Activated CD8-positive, alpha-beta memory T cell treated with anti-CD3 and anti-CD28 coated beads for 48 hours (primary cell): Measurements from ENCODE around the gene ZNF397.
"Not testable (repeated sequence)": the region's sequence is repeated elsewhere in the genome, so short reads cannot be mapped to it uniquely, and the experiment has no call there.

Experiments
- DNase-seq, 3 experiments: peaks; one replicate each; pipeline ENCODE4 v3.0.0-alpha.2; 2020; ENCODE audit warnings: low read depth in 2 of 3, low spot score in 2 of 3

ZNF397 gene

GRCh38 chr18:35240664-35241447, at the start of gene ZNF397:
Gene ZNF397, plus strand, starts transcription at chr18:35241034. Its CDS starts 1,437 bp downstream, at chr18:35242471.
- DNase-seq, result peak; percentile 84 to 88 (median 87)

- DNase-seq, result no peak
These were observed 49.2 kb upstream of the ZNF397 start for GRCh38 chr18:35191698-35192025.

DNA sequence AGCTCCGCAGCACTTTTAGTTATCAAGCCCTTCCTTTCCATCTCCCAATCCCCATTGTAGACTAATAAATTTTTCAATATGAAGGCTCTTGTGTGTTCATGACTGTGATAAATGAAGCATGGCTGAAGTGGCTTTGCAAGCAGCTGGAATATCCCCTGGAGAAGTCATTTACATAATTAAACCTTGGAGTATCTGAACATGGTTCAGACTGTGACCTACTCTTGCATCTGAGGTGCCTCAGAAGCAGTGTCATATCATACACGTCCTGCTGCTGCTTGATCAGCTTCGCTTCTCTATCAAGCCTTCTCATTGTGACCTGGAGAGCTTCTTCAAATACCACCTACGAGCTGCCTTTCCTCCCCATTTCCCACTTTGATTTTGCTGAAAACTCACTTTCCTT, 48.4 kb upstream of the ZNF397 start:
- DNase-seq, result no peak

- no peak for DNase-seq
These were observed 47.5 kb upstream of the ZNF397 start for GRCh38 chr18:35193316-35193715.

DNA sequence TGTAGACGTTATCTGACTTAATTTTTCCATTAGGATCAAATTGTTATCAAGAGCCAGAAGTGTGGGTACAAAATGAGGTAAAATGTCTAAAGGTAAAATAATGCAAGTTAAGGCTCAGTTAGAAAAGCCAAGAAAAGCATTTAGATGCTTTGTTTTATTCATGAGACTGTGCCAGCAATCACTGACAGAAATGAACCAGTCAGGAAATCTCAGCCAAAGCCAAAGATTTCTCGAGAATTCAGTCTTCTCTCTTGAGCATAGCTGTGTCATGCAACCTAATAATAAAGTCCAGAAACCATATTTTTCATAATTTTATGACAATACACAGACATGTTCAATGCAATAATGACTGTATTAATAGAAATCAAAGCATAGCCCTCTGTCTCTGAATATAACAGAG, 43.5 kb upstream of the ZNF397 start:
- no peak for DNase-seq

- no peak for DNase-seq
These were observed 39.4 kb upstream of the ZNF397 start for GRCh38 chr18:35201256-35201931.

DNA sequence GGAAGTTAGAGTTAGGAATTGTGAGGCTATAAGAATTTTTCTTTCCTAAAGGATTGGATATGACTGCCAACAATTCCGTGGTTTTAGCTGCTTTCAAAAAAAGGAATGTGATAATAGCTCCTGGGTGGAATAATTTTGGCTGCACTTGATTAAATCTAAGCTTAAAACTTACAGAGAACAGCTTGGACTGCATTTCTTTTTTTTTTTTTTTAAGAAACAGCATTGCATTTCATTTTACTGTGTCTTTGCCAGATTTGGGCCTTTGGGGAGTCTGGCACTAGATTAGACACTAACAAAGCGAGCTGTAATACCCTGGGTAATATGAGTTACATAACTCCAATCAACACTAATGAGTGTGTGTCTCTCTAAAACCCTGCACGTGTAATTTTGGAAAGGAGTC, 37.8 kb upstream of the ZNF397 start:
- no peak for DNase-seq

- DNase-seq, result no peak
These were observed 35.6 kb upstream of the ZNF397 start for GRCh38 chr18:35205199-35205712.

DNA sequence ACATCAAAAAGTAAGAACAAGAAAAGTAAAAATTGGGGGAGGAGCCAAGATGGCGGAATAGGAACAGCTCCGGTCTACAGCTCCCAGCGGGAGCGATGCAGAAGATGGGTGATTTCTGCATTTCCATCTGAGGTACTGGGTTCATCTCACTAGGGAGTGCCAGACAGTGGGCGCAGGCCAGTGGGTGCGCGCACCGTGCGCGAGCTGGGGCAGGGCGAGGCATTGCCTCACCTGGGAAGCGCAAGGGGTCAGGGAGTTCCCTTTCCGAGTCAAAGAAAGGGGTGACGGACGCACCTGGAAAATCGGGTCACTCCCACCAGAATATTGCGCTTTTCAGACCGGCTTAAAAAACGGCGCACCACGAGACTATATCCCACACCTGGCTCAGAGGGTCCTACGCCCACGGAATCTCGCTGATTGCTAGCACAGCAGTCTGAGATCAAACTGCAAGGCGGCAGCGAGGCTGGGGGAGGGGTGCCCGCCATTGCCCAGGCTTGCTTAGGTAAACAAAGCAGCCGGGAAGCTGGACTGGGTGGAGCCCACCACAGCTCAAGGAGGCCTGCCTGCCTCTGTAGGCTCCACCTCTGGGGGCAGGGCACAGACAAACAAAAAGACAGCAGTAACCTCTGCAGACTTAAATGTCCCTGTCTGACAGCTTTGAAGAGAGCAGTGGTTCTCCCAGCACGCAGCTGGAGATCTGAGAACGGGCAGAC, 34.9 kb upstream of the ZNF397 start:
- DNase-seq, result not testable (repeated sequence)

DNA sequence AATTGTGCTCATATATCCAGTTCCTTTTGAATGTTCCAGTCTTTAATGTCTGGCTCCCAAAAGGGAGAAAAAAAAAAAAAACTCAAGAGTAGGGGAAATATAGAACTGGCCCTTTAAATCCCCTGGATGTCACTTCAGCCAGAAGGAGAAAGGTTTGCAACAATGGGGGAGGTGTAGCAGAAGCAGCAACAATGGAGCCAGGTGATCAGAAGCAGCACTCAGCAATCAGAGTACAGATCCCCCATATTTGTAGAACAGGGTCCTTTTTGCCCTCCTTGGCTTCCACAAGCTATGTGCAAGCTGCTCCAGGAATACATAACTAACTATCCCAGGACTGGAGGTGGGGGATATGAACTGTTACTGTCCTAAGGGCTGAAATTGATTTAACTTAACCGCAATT, 25.8 kb upstream of the ZNF397 start:
- no peak for DNase-seq

DNA sequence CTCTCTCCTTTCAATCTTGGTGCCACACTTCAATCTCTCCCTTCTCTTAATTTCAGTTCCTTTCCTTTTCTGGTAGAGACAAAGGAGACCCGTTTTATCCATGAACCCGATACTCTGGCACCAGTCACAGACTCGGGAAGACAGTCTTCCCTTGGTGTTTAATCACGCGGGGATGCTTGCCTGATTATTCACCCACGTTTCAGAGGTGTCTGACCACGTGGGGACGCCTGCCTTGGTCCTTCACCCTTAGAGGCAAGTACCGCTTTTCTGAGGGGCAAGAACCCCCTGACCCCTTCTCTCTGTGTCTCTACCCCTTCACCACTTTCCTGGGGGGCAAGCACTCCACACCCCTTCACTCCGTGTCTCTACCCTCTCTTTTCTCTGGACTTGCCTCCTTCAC, 24.2 kb upstream of the ZNF397 start:
- not testable (repeated sequence) for DNase-seq

- not testable (repeated sequence) for DNase-seq
These were observed 21.5 kb upstream of the ZNF397 start for GRCh38 chr18:35219331-35219730.

DNA sequence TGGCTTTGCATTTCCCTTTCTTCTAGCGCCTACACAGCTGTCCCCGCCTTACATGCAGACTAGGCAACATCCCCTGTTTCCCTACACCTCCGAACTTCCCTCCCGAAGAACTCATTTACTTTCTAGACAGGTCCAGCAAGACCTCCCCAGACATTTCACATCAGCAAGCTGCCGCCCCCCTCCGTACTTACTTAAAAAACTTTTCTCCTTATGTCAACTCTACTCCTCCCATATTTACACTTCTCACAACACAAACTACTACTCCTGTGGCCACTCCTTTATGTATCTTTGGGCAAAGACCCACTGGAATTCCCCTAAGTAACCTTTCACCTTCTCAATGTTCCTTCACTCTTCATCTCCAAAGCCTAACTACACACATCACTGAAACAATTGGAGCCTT, 20.4 kb upstream of the ZNF397 start:
- no peak for DNase-seq

GRCh38 chr18:35223797-35224196, 17.0 kb upstream of the ZNF397 start:
- no peak for DNase-seq

DNA sequence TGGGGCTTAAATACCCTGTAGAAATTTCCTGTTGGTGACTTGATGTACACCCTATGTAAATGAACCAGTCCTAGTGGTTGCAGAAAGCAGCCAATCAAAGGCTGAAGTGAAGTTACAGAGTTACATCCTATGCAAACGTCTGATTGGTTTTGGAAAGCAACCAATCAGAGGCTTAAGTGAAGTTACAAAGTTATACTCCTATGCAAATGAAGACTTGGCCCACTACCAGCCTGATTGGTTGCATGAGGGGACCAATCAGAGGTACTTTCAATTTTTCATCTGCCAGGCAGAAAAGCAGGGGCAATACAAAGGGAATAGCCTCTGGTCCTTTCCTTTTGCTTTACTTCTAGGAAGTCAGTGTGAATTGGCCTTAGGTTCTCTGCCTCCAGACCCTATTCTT, 13.6 kb upstream of the ZNF397 start:
- DNase-seq, result no peak

DNA sequence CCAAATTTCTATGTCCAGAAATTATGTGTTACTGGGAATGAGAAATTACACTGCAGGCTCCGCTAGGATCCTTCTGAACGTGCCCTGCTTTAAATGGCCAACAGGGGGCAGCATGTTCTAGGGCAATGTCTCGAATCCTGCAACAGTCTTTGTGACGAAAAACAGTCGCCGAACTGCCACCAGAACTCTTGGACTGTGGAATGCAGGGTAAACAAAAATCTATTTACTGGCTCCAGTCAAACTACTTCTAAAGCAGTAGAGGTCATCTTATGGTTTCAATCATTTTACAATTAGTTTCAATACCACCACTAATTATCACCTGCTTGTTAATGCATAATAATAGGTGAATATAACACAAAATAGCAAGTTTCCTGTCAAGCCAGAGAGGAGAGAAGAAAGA, 9.8 kb upstream of the ZNF397 start:
- peak; percentile 23 to 55 (median 34) for DNase-seq

GRCh38 chr18:35236571-35237363, 4.1 kb upstream of the ZNF397 start:
- DNase-seq, result no peak

- no peak for DNase-seq
These were observed 1.5 kb upstream of the ZNF397 start for GRCh38 chr18:35239314-35239713.

GRCh38 chr18:35241448-35241804, 592 bp downstream of the ZNF397 start:
- no peak for DNase-seq

DNA sequence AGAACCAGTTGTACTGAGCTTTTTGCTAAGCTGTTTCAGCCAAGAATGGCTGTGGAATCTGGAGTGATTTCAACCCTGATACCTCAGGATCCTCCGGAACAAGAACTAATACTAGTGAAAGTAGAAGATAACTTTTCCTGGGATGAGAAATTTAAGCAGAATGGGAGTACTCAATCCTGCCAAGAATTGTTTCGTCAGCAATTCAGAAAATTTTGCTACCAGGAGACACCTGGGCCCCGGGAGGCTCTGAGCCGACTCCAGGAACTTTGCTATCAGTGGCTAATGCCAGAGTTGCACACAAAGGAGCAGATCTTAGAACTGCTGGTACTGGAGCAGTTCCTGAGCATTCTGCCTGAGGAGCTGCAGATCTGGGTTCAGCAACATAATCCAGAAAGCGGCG, 1.6 kb downstream of the ZNF397 start:
- DNase-seq, result no peak

GRCh38 chr18:35244671-35245070, 3.8 kb downstream of the ZNF397 start:
- DNase-seq, result no peak
